ENCODE measurements around the gene POLE2.

The POLE2 gene

GRCh38 chr14:49634547-49635334 lies 53.3 kb downstream of the POLE2 start, which contains the start of gene DNAAF2:
Gene DNAAF2 (minus strand): TSS chr14:49635244. CDS start chr14:49635149, 95 bp downstream.
- H3K27ac Mint-ChIP-seq, result peak within 1 kb of the TSS; percentile 100
- H3K27me3 Mint-ChIP-seq (ENCODE audit: low read depth, poor library complexity), result peaks cover 2% of the 10 kb centered on the region
- no peak for TF ChIP-seq CTCF (IDR thresholded peaks at IDR 0.05)
- peak within 1 kb of the TSS; percentile 98 for H3K4me3 Mint-ChIP-seq
- H3K36me3 Mint-ChIP-seq (ENCODE audit: low read depth), result peaks cover 49% of the 10 kb centered on the region
- H3K4me1 Mint-ChIP-seq, result peaks cover 44% of the 10 kb centered on the region
- peak; percentile 73 for DNase-seq
- H3K9me3 Mint-ChIP-seq, result no peaks in the 10 kb centered on the region

- peak overlapping the region; percentile 100 for H3K27ac Mint-ChIP-seq
Measured at GRCh38 chr14:49633640-49634546, 54.1 kb downstream of the POLE2 start.

GRCh38 chr14:49623941-49624839 lies 63.8 kb downstream of the POLE2 start:
- DNase-seq, result no peak
- H3K36me3 Mint-ChIP-seq (ENCODE audit: low read depth), result peaks cover 46% of the 10 kb centered on the region

More at GRCh38 chr14:49633640-49634546, 54.1 kb downstream of the POLE2 start:
- Mint-ChIP-seq H3K36me3 (ENCODE audit: low read depth) (peaks cover 48% of the 10 kb centered on the region), H3K9me3 (no peaks in the 10 kb centered on the region), H3K27me3 (ENCODE audit: low read depth, poor library complexity) (peaks cover 2% of the 10 kb centered on the region), H3K4me3 (peak overlapping the region; percentile 97), H3K4me1 (peaks cover 44% of the 10 kb centered on the region)
- peak; percentile 91 for DNase-seq
- peak; percentile 78 for TF ChIP-seq CTCF (IDR thresholded peaks at IDR 0.05)

GRCh38 chr14:49623387-49623786 lies 64.6 kb downstream of the POLE2 start:
- Mint-ChIP-seq H3K27me3 (ENCODE audit: low read depth, poor library complexity) (no peaks in the 10 kb centered on the region), H3K36me3 (ENCODE audit: low read depth) (peaks cover 45% of the 10 kb centered on the region), H3K9me3 (no peaks in the 10 kb centered on the region), H3K4me1 (peaks cover 28% of the 10 kb centered on the region), H3K4me3 (no peak overlapping the region), H3K27ac (no peak overlapping the region)
- DNase-seq, result no peak
- no peak for TF ChIP-seq CTCF (IDR thresholded peaks at IDR 0.05)

More at GRCh38 chr14:49623941-49624839, 63.8 kb downstream of the POLE2 start:
- TF ChIP-seq CTCF (IDR thresholded peaks at IDR 0.05), result no peak
- Mint-ChIP-seq H3K27ac (no peak overlapping the region), H3K9me3 (no peaks in the 10 kb centered on the region), H3K27me3 (ENCODE audit: low read depth, poor library complexity) (no peaks in the 10 kb centered on the region), H3K4me1 (peaks cover 20% of the 10 kb centered on the region), H3K4me3 (no peak overlapping the region)

- Mint-ChIP-seq H3K27ac (no peak overlapping the region), H3K36me3 (ENCODE audit: low read depth) (peaks cover 43% of the 10 kb centered on the region), H3K9me3 (no peaks in the 10 kb centered on the region), H3K4me1 (peaks cover 31% of the 10 kb centered on the region), H3K27me3 (ENCODE audit: low read depth, poor library complexity) (no peaks in the 10 kb centered on the region), H3K4me3 (peak overlapping the region; percentile 99)
- DNase-seq, result no peak
- TF ChIP-seq CTCF (IDR thresholded peaks at IDR 0.05), result no peak
Measured at GRCh38 chr14:49622022-49622607, 65.9 kb downstream of the POLE2 start.
